GM19438 (cell line): ENCODE measurements around the gene COL4A6.
"Not testable (repeated sequence)": the region's sequence is repeated elsewhere in the genome, so short reads cannot be mapped to it uniquely, and the experiment has no call there.

Experiments used
- ATAC-seq: cut with Tn5 transposase; IDR thresholded peaks from one replicate; pipeline ENCODE4 v1.9.1; 2021; ENCODE audit warnings: low read depth; ENCODE audit not compliant: unreplicated experiment

Gene COL4A6

GRCh38 chrX:108438110-108438623 lies at the start of gene COL4A6:
Gene COL4A6, minus strand, starts transcription at chrX:108438422. Its CDS starts 226 bp downstream, at chrX:108438196.
- ATAC-seq = no peak

DNA sequence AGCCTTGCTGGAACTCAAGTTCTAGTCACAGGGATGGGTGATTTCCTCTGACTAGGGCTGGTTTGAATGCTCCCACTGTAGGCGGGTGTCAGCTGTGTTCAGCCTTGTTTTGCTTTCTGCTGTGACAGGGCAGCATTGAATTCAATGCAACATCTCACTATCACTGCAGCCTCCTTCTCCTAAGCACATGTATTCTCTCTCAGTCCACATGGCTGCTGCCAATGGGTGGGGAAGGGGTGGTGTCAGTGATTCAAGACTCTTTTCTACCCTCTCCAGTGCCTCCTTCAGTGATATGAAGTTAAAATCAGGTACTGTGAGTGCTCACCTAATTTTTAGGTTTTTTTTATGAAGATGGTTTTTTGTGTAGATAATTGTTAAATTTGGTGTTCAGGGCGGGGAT lies 47.7 kb upstream of the COL4A6 start:
- ATAC-seq = no peak

- no peak for ATAC-seq
Observed at GRCh38 chrX:108484251-108484650, 46.0 kb upstream of the COL4A6 start.

DNA sequence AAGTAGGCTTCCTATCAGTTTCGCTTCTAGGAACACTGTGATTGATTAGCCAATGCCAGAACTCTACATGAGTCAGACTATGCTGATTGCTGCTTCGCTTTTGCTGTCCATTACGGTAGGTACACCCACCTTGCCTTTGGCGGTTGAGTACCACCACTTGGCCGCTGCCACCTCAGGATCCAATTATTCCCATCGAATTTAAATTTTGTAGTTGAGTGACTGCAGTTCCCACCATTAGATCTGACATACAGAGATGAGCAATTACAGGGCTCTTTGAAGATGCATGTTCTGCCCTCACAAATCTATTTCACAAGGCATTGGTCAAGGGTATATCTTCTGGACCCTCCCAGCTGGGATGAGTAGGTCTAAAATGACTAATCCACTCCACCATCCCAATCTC lies 43.3 kb upstream of the COL4A6 start:
- not testable (repeated sequence) for ATAC-seq

- ATAC-seq = no peak
Observed at GRCh38 chrX:108473979-108474378, 35.8 kb upstream of the COL4A6 start.

GRCh38 chrX:108468486-108468885 lies 30.3 kb upstream of the COL4A6 start:
- no peak for ATAC-seq

- no peak for ATAC-seq
Observed at GRCh38 chrX:108464604-108465003, 26.4 kb upstream of the COL4A6 start.

GRCh38 chrX:108456971-108457477 lies 18.8 kb upstream of the COL4A6 start:
- ATAC-seq = no peak

DNA sequence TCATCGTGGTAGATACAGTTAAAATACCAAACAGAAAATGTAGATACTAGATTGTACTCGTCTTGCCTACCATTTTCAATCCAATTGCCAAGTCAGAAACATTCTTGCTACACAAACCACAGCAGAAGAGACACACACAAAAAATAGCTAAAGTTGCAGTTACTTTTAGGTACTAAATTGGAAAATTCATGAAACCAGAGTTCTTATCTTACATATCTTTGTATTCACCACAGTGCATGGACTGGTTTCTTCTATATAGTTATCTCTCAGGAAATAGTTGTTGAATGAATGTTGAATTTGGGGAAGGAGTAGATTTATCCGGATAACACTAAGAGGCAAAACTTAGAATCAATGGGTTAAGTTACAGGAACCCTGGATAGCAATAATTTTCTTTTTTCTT lies 15.6 kb upstream of the COL4A6 start:
- no peak for ATAC-seq

- no peak for ATAC-seq
Observed at GRCh38 chrX:108447303-108447702, 9.1 kb upstream of the COL4A6 start.

DNA sequence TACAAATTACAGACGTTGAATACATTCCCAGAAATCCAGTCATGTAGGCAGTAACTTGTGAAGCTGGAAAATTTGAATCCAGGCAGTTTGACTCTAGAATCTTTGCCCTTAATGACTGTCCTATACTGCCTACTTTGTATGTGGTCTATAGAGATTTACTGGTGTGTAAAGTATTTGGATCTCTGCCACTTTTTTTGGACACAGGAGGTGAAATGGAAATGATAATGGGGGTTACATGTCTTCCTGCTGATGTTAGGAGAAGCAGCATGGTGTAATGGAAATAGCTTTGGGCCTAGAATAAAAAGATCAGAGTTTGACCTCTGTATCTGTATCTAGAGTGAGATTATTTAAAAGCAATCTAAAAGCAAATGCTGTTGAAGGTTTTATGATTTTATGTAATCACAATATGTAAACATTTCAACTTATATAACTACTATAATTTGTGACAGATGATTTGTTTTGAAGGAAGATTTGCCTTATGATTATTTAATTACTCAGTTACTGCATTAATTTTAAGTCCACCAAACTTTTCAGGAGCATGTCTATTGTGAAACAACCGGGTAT lies 4.8 kb upstream of the COL4A6 start:
- ATAC-seq = no peak

DNA sequence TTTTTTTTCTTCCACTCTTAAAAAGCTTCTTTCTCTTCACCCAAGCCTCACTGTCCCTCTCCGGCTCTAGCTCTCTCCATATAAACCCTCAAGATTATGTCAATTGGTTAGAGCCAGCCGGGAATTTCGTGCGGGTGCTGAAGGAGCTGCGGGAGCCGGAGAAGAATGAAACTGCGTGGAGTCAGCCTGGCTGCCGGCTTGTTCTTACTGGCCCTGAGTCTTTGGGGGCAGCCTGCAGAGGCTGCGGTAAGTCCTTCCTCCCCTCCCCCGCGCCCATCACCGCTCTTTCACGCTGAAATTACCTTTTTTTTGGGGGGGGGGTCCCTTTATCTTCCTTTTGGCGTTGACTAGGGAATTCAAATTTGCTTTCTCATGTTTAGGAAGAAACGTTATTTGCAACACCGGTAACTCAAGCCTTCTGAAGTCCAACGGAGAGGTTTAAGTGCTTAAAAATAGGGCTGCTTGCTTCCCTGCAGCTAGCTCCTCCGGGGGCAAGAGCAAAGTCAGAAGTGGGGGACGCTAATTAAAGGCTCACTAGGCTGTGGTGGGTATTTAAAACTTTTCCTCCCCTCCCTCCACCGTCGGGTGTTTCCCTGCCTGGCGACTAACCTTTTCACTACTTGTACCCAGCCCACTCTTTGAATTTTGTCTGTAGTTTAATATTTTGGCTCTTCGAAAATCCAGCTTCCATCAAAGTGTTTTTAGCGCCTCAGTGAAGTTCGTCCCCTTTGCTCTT lies 1.9 kb upstream of the COL4A6 start:
- no peak for ATAC-seq

- ATAC-seq = no peak
Observed at GRCh38 chrX:108439426-108439942, 1.3 kb upstream of the COL4A6 start, which contains the start of gene COL4A5. Gene COL4A5, plus strand, starts transcription at chrX:108439838. Its CDS starts 288 bp downstream, at chrX:108440126.

- ATAC-seq = no peak
Observed at GRCh38 chrX:108437349-108438109, 693 bp downstream of the COL4A6 start.

GRCh38 chrX:108435261-108435660 lies 3.0 kb downstream of the COL4A6 start:
- no peak for ATAC-seq

GRCh38 chrX:108426262-108426661 lies 12.0 kb downstream of the COL4A6 start:
- ATAC-seq = no peak

GRCh38 chrX:108420481-108420880 lies 17.7 kb downstream of the COL4A6 start:
- ATAC-seq = no peak

- no peak for ATAC-seq
Observed at GRCh38 chrX:108419401-108419800, 18.8 kb downstream of the COL4A6 start.

DNA sequence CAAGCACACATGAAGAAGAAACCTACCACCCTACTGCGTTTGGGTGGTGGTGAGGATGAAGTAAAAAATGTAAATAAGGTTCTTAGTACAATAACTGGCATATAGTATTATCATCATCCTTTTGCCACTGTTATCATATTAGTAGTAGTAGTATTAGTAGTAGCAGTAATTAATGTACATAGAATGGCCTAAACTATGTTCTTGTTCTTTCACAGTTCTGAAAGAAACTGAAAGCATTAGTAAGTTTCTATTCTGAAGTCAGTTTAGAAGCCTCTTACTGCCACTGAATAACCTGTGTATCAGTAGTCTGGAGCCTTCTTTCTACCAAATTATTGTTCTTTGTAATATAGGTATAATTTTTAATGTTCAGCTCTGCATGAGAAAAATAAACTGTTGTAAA lies 21.0 kb downstream of the COL4A6 start:
- ATAC-seq = no peak

DNA sequence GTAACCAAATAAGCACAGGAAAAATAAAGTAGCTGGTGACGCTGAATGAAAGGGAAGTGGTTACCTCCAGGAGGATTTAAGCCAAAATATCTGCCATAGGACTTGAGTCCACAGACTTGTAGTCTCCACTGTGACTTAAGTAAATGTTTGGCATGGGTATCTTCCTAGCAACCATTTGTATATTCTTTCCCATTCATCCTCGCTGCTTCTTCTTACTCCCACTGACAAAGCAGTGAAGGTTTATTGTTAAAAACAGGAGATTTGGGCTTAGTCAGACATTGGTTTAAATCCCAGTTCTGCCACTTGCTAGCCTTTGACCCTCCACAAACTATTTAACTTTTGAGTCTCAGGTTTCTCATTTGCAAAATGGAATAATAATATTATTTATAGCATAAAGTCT lies 22.3 kb downstream of the COL4A6 start:
- ATAC-seq = no peak

DNA sequence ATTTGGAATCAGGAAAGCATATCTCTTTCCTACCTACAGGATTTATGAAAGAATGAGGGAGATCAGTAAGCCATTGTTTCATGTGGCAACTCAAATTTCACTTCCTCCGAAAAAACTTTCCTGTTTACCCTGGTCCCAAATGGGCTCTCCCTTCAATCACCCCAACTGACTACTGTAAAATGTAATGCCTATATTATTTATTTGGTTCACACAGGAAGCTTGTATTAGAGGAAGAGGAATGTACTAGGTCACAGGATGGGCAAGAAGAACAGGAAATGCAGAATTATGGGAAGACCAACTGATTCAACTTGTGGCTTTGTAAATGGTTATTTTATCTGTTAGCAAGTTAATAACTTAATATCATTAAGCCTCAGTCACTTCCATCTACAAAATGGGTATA lies 23.1 kb downstream of the COL4A6 start:
- no peak for ATAC-seq
